Activated CD4-positive, CD25-positive, alpha-beta regulatory T cell treated with anti-CD3 and anti-CD28 coated beads, Interleukin-2, amount 50 U/mL, for 24 hours (primary cell): ENCODE results near the gene LRIG3.

Source experiments
- ATAC-seq, 2 donors: fragments of 150-1000 bp; cut with Tn5 transposase; one replicate each; pipeline ENCODE4 v1.10.0; 2021; ENCODE audit warnings: mild to moderate bottlenecking in 1 of 2, moderate library complexity in 1 of 2

LRIG3 gene

GRCh38 chr12:58932806-58933681 lies 12.7 kb upstream of the LRIG3 start:
- ATAC-seq, result no peak

DNA sequence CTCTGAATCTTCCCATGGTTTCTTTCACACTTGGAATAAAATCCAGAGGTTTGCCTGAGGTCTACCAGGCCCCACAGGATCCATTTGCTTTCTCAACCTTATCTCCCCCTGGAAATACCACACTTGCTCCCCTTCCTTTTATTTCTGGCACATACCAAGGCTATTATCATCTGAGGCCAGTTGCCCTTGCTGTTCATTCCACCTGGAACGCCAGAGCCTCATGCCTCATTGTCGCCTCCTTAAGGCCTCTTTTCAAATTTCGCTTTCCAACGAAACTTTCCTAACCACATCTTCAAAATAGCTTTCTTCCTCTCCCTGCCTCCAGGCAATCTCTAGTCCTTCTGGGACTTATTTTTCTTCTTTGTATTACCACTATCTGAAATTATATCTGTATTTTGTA lies 11.2 kb upstream of the LRIG3 start:
- ATAC-seq, result no peak

- no peak for ATAC-seq
Measured at GRCh38 chr12:58930770-58931324, 10.5 kb upstream of the LRIG3 start.

GRCh38 chr12:58927120-58927519 lies 6.8 kb upstream of the LRIG3 start:
- ATAC-seq, result no peak

DNA sequence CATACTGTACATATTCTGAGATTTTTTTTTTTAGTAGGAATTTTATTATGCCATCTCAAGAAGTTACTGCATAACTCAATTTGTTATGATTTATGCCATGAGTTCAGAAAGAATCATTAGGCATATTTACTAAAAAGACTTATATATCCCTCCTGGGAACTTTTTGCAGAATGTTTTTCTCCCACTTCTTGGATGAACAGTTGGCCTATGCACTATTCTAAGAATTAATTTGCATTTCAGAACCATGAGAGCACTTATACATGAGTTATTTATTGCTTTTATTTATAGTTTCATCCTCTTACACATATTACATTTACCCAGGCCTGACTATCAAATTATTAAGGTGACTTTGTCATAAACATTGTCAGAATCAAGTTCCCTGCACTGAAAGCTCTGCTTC lies 6.3 kb upstream of the LRIG3 start:
- no peak for ATAC-seq

GRCh38 chr12:58925751-58926150 lies 5.4 kb upstream of the LRIG3 start:
- no peak for ATAC-seq

GRCh38 chr12:58925111-58925611 lies 4.9 kb upstream of the LRIG3 start:
- ATAC-seq, result no peak

- no peak for ATAC-seq
Measured at GRCh38 chr12:58924652-58925051, 4.3 kb upstream of the LRIG3 start.

DNA sequence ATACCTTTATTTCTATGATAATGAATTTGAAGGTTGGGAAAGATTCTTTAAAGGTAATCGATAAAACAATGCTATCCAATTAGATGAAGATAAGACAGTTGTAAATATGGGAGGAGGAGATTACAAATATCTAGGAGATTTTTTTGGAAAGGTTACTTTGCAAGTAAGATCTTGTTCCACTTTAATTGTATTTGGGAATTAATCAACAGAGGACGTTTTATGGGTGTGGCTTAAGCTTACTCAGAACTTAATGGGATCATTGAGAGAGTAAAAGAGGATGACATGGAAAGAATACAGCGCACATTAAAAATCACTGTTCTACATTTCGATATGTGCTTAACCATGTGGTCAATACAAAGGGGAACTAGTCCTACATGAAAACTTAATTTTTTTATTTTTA lies 3.5 kb upstream of the LRIG3 start:
- no peak for ATAC-seq

GRCh38 chr12:58922849-58923248 lies 2.5 kb upstream of the LRIG3 start:
- ATAC-seq, result no peak

DNA sequence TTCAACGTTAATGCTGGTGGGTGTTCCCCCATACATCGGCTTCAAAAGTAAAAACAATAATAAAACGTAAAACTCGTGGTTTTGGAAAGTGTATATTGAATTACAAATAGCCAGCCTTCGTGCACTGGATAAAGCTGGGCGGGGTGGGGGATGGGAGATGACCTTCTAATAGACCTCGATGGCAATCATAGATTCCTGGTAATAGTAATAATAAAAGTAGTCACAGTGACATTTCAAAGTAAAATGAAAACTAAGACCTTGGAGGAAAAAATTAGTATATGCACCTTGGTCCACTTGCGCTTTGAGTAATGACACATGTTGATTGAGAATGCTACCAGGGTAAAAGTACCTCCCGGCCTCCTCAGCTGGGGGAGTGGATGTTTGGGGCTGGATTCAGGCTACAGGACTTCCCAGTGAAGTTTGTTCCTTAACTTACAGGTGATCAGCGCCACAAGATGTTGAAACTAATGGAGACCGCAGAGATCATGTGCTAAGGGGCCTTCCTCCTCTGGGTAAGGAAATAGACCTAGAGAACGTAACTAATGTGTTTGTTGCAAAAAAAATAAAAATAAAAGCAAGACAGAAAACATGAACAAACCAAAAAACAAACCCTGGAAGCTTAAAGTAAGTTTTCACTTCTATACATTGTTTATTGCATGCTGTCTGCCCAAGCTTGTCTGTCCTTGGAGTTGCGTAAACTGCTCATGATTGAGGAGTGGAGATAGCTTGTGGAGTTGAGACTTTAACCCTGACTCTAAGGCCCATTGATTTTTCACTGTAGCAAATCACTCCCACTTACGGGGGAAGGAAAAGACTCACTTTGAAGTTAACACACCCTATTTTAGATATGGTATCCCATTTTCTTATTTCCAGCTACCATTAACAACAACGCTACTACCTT lies 907 bp upstream of the LRIG3 start:
- ATAC-seq, result no peak

GRCh38 chr12:58919231-58920101 lies 838 bp downstream of the LRIG3 start:
- ATAC-seq, result no peak

GRCh38 chr12:58918469-58918844 lies 1.8 kb downstream of the LRIG3 start:
- ATAC-seq, result no peak

GRCh38 chr12:58917699-58918468 lies 2.4 kb downstream of the LRIG3 start:
- no peak for ATAC-seq

DNA sequence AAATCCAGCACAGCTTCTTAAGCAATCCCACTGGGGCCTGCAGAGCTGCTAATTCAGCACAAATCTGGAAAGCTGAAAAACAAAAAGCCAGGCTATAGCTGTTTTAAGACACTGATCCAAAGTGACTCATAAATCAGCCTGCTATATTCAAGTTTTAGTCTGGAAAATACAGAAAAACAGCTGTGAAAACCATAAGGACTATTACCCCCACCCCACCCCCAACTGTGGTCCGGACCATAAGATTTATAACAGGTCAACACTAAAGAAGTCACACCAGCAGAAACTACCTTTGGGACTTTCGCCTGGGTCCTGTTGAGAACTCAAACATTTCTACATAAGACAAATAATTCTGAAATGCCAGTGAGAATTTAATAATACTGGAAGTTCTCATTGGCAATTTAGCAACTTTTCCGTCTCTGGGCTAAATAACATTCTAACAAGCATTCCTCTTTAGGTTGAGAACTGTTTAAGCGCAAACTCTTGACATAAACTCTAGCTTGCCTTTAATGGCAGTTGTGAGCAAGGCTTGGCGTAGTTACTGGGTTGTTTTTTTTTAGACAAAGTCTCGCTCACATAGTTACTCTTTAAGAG lies 3.3 kb downstream of the LRIG3 start:
- ATAC-seq, result no peak

DNA sequence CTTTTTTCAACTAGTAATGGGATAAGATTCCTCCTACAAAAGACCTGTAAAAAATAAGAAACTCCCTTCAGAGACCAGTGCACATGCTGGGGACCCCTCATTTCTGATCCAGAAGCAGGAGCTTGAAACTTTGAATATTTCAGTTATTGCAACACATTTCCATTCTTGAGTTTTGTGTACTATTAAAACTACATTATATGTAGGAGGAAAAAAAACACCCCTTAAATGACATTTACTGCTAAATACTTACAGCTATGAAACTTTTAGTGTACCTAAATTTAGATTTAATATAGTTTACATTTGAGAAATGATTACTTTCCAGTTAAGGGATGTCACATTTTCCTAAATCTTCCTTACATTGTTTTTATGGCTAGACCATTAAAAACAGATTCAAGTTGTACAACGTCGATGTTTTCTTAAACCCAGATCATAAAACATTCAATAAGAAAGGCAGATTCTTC lies 4.1 kb downstream of the LRIG3 start:
- no peak for ATAC-seq

- ATAC-seq, result no peak
Measured at GRCh38 chr12:58915634-58916033, 4.7 kb downstream of the LRIG3 start.

- ATAC-seq, result no peak
Measured at GRCh38 chr12:58915037-58915436, 5.3 kb downstream of the LRIG3 start.

DNA sequence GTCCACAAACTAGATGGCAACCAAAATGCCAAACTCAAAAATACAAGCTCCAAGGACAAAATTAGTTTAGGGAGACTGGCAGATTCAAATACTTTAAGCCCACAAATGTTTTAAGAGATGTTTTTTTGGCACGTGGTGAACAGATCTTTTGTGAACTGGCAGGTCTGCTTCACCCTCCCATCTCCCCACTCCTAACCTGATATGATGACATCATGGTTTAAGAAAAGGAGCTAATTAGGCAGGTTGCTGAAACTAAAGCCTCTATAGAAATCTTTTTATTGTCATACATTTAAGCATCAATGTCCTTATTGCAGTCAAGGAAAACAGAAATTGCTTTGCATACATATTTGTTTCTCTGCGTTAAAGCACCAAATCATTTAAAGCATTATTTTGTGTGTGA lies 5.8 kb downstream of the LRIG3 start:
- ATAC-seq, result no peak

DNA sequence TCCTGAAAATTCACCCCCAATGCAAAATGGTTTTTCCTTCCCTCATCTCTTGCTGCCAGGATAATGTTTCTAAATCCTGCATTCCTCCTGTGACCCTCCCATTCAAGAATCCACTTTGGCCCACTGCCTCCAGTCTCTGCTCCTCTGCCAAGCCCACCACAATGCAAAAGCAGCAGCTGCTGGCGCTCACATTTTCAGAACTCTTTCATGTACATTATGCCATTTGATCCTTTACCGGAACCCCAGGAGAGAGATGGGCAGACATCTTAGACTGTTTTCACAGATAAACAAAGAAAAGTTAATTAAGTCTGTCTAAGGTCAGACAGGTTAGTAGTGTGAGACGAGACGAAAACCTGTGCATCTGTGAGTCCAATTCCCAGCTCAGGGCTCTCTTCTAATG lies 12.9 kb downstream of the LRIG3 start:
- no peak for ATAC-seq

DNA sequence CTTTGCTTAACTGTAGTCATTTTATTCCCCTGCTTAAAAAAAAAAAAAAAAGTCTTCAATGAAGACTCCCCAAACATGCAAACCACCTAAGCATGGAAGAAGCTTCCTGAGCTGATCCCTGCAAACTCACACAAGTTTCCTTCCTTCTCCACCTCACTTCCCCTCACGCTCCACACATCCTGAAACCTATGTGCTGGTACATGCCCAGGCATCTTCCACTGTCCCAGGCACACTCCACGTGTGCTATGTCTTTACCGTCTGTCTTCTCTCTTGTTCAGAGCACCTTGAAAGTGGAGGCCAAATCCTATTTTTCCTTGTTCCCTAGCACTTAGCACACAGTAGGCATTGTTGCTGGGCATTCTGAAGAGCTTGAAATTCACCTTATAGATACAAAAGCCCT lies 13.4 kb downstream of the LRIG3 start:
- no peak for ATAC-seq
